WTC11 (cell line): ENCODE measurements around the gene MS4A2. TPM values are rescaled to one million over a fixed set of nuclear protein-coding genes. Genes with fewer than 3 reads are reported as not detected.
"Not testable (repeated sequence)": the region's sequence is repeated elsewhere in the genome, so short reads cannot be mapped to it uniquely, and the experiment has no call there.

Experiments used
- ATAC-seq: fragments of 200-7000 bp; cut with Tn5 transposase; 2 replicates; pipeline ENCODE4 v1.10.0; 2021; ENCODE audit warnings: mild to moderate bottlenecking, moderate library complexity
- CTCF ChIA-PET: fragments of 300-600 bp; sonication (Branson Sonifier 250); formaldehyde crosslinking; loops from one replicate; lab custom pipeline; 2021; ENCODE audit warnings: antibody characterized with exemption; lab: Charles Lee
- POLR2A ChIA-PET: fragments of 350-600 bp; sonication (Branson Sonifier 250); formaldehyde crosslinking; loops from one replicate; lab custom pipeline; 2021; ENCODE audit warnings: antibody characterized with exemption; lab: Charles Lee
- DNase-seq: peaks from one replicate; pipeline ENCODE4 v3.0.0; 2021; ENCODE audit warnings: low spot score
- H3K27ac Mint-ChIP-seq: 2 replicates; pipeline ENCODE4 v1.8.0; 2021; ENCODE audit warnings: mixed read lengths
- H3K27me3 Mint-ChIP-seq: 2 replicates; pipeline ENCODE4 v1.8.0; 2021; ENCODE audit warnings: low read depth, mild to moderate bottlenecking, moderate library complexity, mixed read lengths
- H3K36me3 Mint-ChIP-seq: 2 replicates; pipeline ENCODE4 v1.8.0; 2021; ENCODE audit warnings: mixed read lengths
- H3K4me1 Mint-ChIP-seq: 2 replicates; pipeline ENCODE4 v1.8.0; 2022; ENCODE audit warnings: mixed read lengths
- H3K4me3 Mint-ChIP-seq: 2 replicates; pipeline ENCODE4 v1.8.0; 2021; ENCODE audit warnings: mild to moderate bottlenecking, moderate library complexity, mixed read lengths
- H3K9me3 Mint-ChIP-seq: 2 replicates; pipeline ENCODE4 v1.8.0; 2021; ENCODE audit warnings: mixed read lengths
- CBFB ChIP-seq: sonication (generic); formaldehyde crosslinking; IDR thresholded peaks from 2 replicates; pipeline ENCODE4 v1.8.1; 2022; ENCODE audit warnings: mild to moderate bottlenecking, low read depth, missing genetic modification reagents
- CTCF ChIP-seq: fragments of 200-600 bp; IDR thresholded peaks from 2 replicates; pipeline ENCODE4 v1.8.0; 2022; ENCODE audit warnings: antibody characterized with exemption
- E2F1 ChIP-seq: sonication (generic); formaldehyde crosslinking; IDR thresholded peaks from 2 replicates; pipeline ENCODE4 v1.8.0; 2022; ENCODE audit warnings: mild to moderate bottlenecking, missing genetic modification reagents
- ELF4 ChIP-seq: sonication (generic); formaldehyde crosslinking; IDR thresholded peaks from 2 replicates; pipeline ENCODE4 v1.8.1; 2022; ENCODE audit warnings: low read depth, mild to moderate bottlenecking, moderate library complexity, missing genetic modification reagents
- GABPB1 ChIP-seq: sonication (generic); formaldehyde crosslinking; IDR thresholded peaks from 2 replicates; pipeline ENCODE4 v1.8.1; 2023; ENCODE audit warnings: mild to moderate bottlenecking, missing genetic modification reagents
- HMGA2 ChIP-seq: fragments of 250-450 bp; sonication (Bioruptor Pico); IDR thresholded peaks from 2 replicates; pipeline ENCODE4 v1.4.0; 2021; ENCODE audit warnings: mild to moderate bottlenecking, moderate library complexity
- MLX ChIP-seq: sonication (generic); formaldehyde crosslinking; IDR thresholded peaks from 2 replicates; pipeline ENCODE4 v1.8.1; 2023; ENCODE audit warnings: mild to moderate bottlenecking, missing genetic modification reagents, moderate library complexity
- NFE2L1 ChIP-seq: sonication (generic); formaldehyde crosslinking; IDR thresholded peaks from 2 replicates; pipeline ENCODE4 v1.8.1; 2023; ENCODE audit warnings: missing genetic modification reagents
- SOX15 ChIP-seq: fragments of 250-450 bp; sonication (Bioruptor Pico); IDR thresholded peaks from 2 replicates; pipeline ENCODE4 v1.9.0; 2021; ENCODE audit warnings: mild to moderate bottlenecking
- STAT6 ChIP-seq: sonication (generic); formaldehyde crosslinking; conservative IDR thresholded peaks from 2 replicates; pipeline ENCODE4 v1.8.1; 2023; ENCODE audit warnings: mild to moderate bottlenecking, low read depth, missing genetic modification reagents, moderate library complexity
- TP53 ChIP-seq: sonication (generic); formaldehyde crosslinking; IDR thresholded peaks from 2 replicates; pipeline ENCODE4 v1.8.1; 2023; ENCODE audit warnings: mild to moderate bottlenecking, missing genetic modification reagents
- ZNF121 ChIP-seq: sonication (generic); formaldehyde crosslinking; IDR thresholded peaks from 2 replicates; pipeline ENCODE4 v1.8.0; 2023; ENCODE audit warnings: missing genetic modification reagents
- ZNF423 ChIP-seq: fragments of 250-450 bp; sonication (Bioruptor Pico); IDR thresholded peaks from 2 replicates; pipeline ENCODE4 v2.1.2; 2022; ENCODE audit warnings: mild to moderate bottlenecking, moderate library complexity
- ZNF532 ChIP-seq: fragments of 250-450 bp; sonication (Bioruptor Pico); IDR thresholded peaks from 2 replicates; pipeline ENCODE4 v1.9.0; 2021; ENCODE audit warnings: mild to moderate bottlenecking, borderline replicate concordance
- total RNA-seq: library from RNA; stranded (reverse); gene quantifications from 3 replicates; pipeline ENCODE4 v1.2.3, GENCODE V29; 2021

Gene MS4A2
- total RNA-seq, 1 experiment from 2014 or later, result not detected

- DNase-seq (no peak), ATAC-seq (no peak)
- Mint-ChIP-seq H3K4me3 (no peak overlapping the region), H3K9me3 (peaks cover 8% of the 10 kb centered on the region; the same call in 1 of the 2 replicates), H3K27ac (no peak overlapping the region), H3K4me1 (peaks cover 6% of the 10 kb centered on the region), H3K27me3 (no peaks in the 10 kb centered on the region), H3K36me3 (no peaks in the 10 kb centered on the region)
- ChIA-PET CTCF (no interaction called here), POLR2A (no interaction called here)
- TF ChIP-seq GABPB1 (CRISPR knock-in tag), result no peak
- no peak for TF ChIP-seq ELF4 (CRISPR knock-in tag)
- TF ChIP-seq MLX, result no peak
- TF ChIP-seq CTCF, result no peak
Observed at GRCh38 chr11:60098508-60098907, 10.0 kb downstream of the MS4A2 start.

- Mint-ChIP-seq H3K4me3 (no peak overlapping the region), H3K27me3 (no peaks in the 10 kb centered on the region), H3K36me3 (no peaks in the 10 kb centered on the region), H3K9me3 (peaks cover 8% of the 10 kb centered on the region; the same call in 1 of the 2 replicates), H3K4me1 (peaks cover 6% of the 10 kb centered on the region), H3K27ac (no peak overlapping the region)
- ChIA-PET CTCF (no interaction called here), POLR2A (no interaction called here)
- DNase-seq (no peak), ATAC-seq (no peak)
- no peak for TF ChIP-seq TP53 (CRISPR knock-in tag)
- TF ChIP-seq HMGA2, result no peak
- TF ChIP-seq ZNF121, result no peak
- TF ChIP-seq NFE2L1 (CRISPR knock-in tag), result no peak
- no peak for TF ChIP-seq STAT6
- TF ChIP-seq CBFB (CRISPR knock-in tag), result no peak
- no peak for TF ChIP-seq ZNF532
- TF ChIP-seq SOX15, result no peak
- no peak for TF ChIP-seq MLX
- TF ChIP-seq ZNF423 (CRISPR knock-in tag), result no peak
- no peak for TF ChIP-seq E2F1 (CRISPR knock-in tag)
Observed at GRCh38 chr11:60100516-60100915, 12.1 kb downstream of the MS4A2 start.

- H3K9me3 Mint-ChIP-seq, H3K27me3 Mint-ChIP-seq, CTCF ChIA-PET, DNase-seq, POLR2A ChIA-PET, H3K27ac Mint-ChIP-seq, H3K4me1 Mint-ChIP-seq, H3K36me3 Mint-ChIP-seq, ATAC-seq, H3K4me3 Mint-ChIP-seq: not testable (repeated sequence)
Observed at GRCh38 chr11:60101368-60101767, 12.9 kb downstream of the MS4A2 start.

- H3K4me1 Mint-ChIP-seq, DNase-seq, H3K36me3 Mint-ChIP-seq: not testable (repeated sequence)
Observed at GRCh38 chr11:60104471-60105115, 16.1 kb downstream of the MS4A2 start.

GRCh38 chr11:60108631-60109030, 20.2 kb downstream of the MS4A2 start:
- POLR2A ChIA-PET, ATAC-seq, H3K27me3 Mint-ChIP-seq, CTCF ChIA-PET, H3K4me3 Mint-ChIP-seq, H3K27ac Mint-ChIP-seq, DNase-seq: not testable (repeated sequence)
- peaks cover 17% of the 10 kb centered on the region for H3K4me1 Mint-ChIP-seq
- H3K36me3 Mint-ChIP-seq, result peaks cover 14% of the 10 kb centered on the region
- H3K9me3 Mint-ChIP-seq, result peaks cover 16% of the 10 kb centered on the region

More at GRCh38 chr11:60104471-60105115, 16.1 kb downstream of the MS4A2 start:
- H3K9me3 Mint-ChIP-seq, H3K4me3 Mint-ChIP-seq, POLR2A ChIA-PET, CTCF ChIA-PET, ATAC-seq, H3K27ac Mint-ChIP-seq, H3K27me3 Mint-ChIP-seq: not testable (repeated sequence)
